Upper lobe of right lung (tissue), 1 donor: Measurements from ENCODE around the gene KDM5B. TPM values are rescaled to one million over a fixed set of nuclear protein-coding genes. Genes with fewer than 3 reads are reported as not detected.

Source experiments
- ATAC-seq: fragments of 200-7000 bp; cut with Tn5 transposase; one replicate; pipeline ENCODE4 v1.9.1; 2020; ENCODE audit warnings: mild to moderate bottlenecking, moderate library complexity
- DNase-seq: peaks from one replicate; pipeline ENCODE4 v3.0.0-alpha.2; 2020
- H3K27ac ChIP-seq: fragments of 200-600 bp; one replicate; pipeline ENCODE4 v1.8.0; 2022
- H3K27me3 ChIP-seq: fragments of 200-600 bp; one replicate; pipeline ENCODE4 v1.8.0; 2022; ENCODE audit warnings: mild to moderate bottlenecking
- H3K36me3 ChIP-seq: fragments of 200-600 bp; one replicate; pipeline ENCODE4 v1.8.0; 2022
- H3K4me1 ChIP-seq: fragments of 200-600 bp; one replicate; pipeline ENCODE4 v1.8.0; 2022
- H3K4me3 ChIP-seq: fragments of 200-600 bp; one replicate; pipeline ENCODE4 v1.8.0; 2022; ENCODE audit warnings: mild to moderate bottlenecking
- H3K9me3 ChIP-seq: fragments of 200-600 bp; one replicate; pipeline ENCODE4 v1.8.0; 2022
- CTCF ChIP-seq: fragments of 200-600 bp; IDR thresholded peaks from one replicate; pipeline ENCODE4 v1.8.0; 2022; ENCODE audit warnings: antibody characterized with exemption
- intact Hi-C: fragments of 100-400 bp; cut with DNase I; formaldehyde crosslinking; loops from one replicate; pipeline ENCODE4 v1.11.0; 2022
- long read RNA-seq: library from polyadenylated mRNA; unstranded; transcript quantifications from one replicate; pipeline ENCODE4 v2.0.0, GENCODE V29; 2021
- total RNA-seq: library from RNA; stranded (reverse); fragmentation: NEBNext Ultra II Directional; extraction: Animal tissue kit (Norgen Biotek cat#: 25700); gene quantifications from one replicate; pipeline ENCODE4 v1.2.1, GENCODE V29; 2021
- donor health status: DM: no; HTN: yes; CAD: no; lungs with severe emphysema.

The KDM5B gene
- 57.3 TPM for total RNA-seq
- long read RNA-seq, full-length matches to known transcripts: 3 of 17 reads
- long read RNA-seq, partial matches to known transcripts: 7 of 17 reads
- long read RNA-seq, other reads (novel, unspliced or antisense): 7 of 17 reads

GRCh38 chr1:202807926-202808757 is at the start of gene KDM5B:
TSS of gene KDM5B (minus strand) at chr1:202808421. CDS start at chr1:202808305, 116 bp downstream.
- H3K9me3 ChIP-seq: no peaks in the 10 kb centered on the region
- peak within 1 kb of the TSS; percentile 97 for H3K4me3 ChIP-seq
- H3K27ac ChIP-seq: peak within 1 kb of the TSS; percentile 85
- peak; percentile 87 for DNase-seq
- H3K36me3 ChIP-seq: no peaks in the 10 kb centered on the region
- peak; percentile 63 for ATAC-seq
- H3K27me3 ChIP-seq: no peaks in the 10 kb centered on the region
- H3K4me1 ChIP-seq: peaks cover 38% of the 10 kb centered on the region
- intact Hi-C loops: no loop called here
- no peak for TF ChIP-seq CTCF

- Histone ChIP-seq H3K9me3 (no peaks in the 10 kb centered on the region), H3K36me3 (no peaks in the 10 kb centered on the region), H3K27me3 (no peaks in the 10 kb centered on the region), H3K4me3 (no peak overlapping the region), H3K27ac (peak overlapping the region; percentile 66), H3K4me1 (peaks cover 11% of the 10 kb centered on the region)
- intact Hi-C loops: no loop called here
- ATAC-seq (no peak), DNase-seq (no peak)
- TF ChIP-seq CTCF: no peak
Observed at GRCh38 chr1:202857136-202857610, 49.0 kb upstream of the KDM5B start.

DNA sequence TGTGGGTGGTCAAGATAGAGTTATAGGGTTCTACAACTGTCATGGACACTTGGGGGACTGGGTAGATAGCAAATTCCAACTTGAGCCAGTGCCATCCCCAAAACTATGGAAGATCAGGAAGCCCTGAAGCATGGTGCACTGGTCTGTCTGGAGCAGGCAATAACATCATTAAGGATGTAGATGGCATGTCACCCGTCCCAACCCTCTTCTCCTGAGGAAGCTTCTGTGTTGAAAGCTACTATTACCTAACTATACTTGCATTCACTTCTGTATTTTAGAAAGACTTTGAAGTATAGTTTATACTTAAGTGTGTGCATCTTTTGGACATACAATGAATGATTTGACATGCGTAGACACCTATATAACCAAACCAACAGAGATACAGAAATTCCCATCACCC is 47.8 kb upstream of the KDM5B start:
- Histone ChIP-seq H3K4me1 (peaks cover 11% of the 10 kb centered on the region), H3K36me3 (no peaks in the 10 kb centered on the region), H3K27ac (no peak overlapping the region), H3K27me3 (no peaks in the 10 kb centered on the region), H3K9me3 (no peaks in the 10 kb centered on the region), H3K4me3 (no peak overlapping the region)
- ATAC-seq (no peak), DNase-seq (no peak)
- intact Hi-C loops: no loop called here
- TF ChIP-seq CTCF: no peak

GRCh38 chr1:202854787-202855186 is 46.6 kb upstream of the KDM5B start:
- Histone ChIP-seq H3K9me3 (no peaks in the 10 kb centered on the region), H3K4me1 (peaks cover 7% of the 10 kb centered on the region), H3K4me3 (no peak overlapping the region), H3K27ac (no peak overlapping the region), H3K27me3 (no peaks in the 10 kb centered on the region), H3K36me3 (no peaks in the 10 kb centered on the region)
- no peak for DNase-seq
- no peak for ATAC-seq
- no peak for TF ChIP-seq CTCF
- intact Hi-C loops: no loop called here

- peak; percentile 53 for TF ChIP-seq CTCF
- ATAC-seq (peak; percentile 87), DNase-seq (no peak)
- intact Hi-C loops: no loop called here
- no peaks in the 10 kb centered on the region for H3K36me3 ChIP-seq
- no peaks in the 10 kb centered on the region for H3K4me1 ChIP-seq
- H3K27me3 ChIP-seq: no peaks in the 10 kb centered on the region
- H3K9me3 ChIP-seq: no peaks in the 10 kb centered on the region
- no peak overlapping the region for H3K27ac ChIP-seq
- H3K4me3 ChIP-seq: no peak overlapping the region
Observed at GRCh38 chr1:202852163-202852904, 44.1 kb upstream of the KDM5B start.
